GM12878 (cell line): Measurements from ENCODE around the gene TMEM253. TPM values are rescaled to one million over a fixed set of nuclear protein-coding genes. Genes with fewer than 3 reads are reported as not detected.

Experiments used
- ATAC-seq: fragments of 200-7000 bp; cut with Tn5 transposase; 3 replicates; pipeline ENCODE4 v1.9.1; 2020; ENCODE audit warnings: mild to moderate bottlenecking, moderate library complexity
- BruUV-seq: library from RNA; stranded (reverse); fragments of 400-500 nt; replicated peaks from 2 replicates; lab custom pipeline; 2021; lab: Mats Ljungman, UMichigan
- CTCF ChIA-PET: fragments of 300-600 bp; sonication (Branson Sonifier 250); formaldehyde crosslinking; extraction: SDS; loops from one replicate; lab custom pipeline; 2021; ENCODE audit warnings: inconsistent platforms; lab: Yijun Ruan, JAX
- POLR2A ChIA-PET: fragments of 350-600 bp; formaldehyde crosslinking; extraction: SDS; loops from one replicate; lab custom pipeline; 2021; ENCODE audit warnings: inconsistent platforms; lab: Charles Lee
- RAD21 ChIA-PET: fragments of 300-600 bp; sonication (Branson Sonifier 250); formaldehyde crosslinking; loops from one replicate; lab custom pipeline; 2023; ENCODE audit warnings: antibody characterized with exemption; ENCODE audit not compliant: unreplicated experiment; lab: Charles Lee
- SMC1A ChIA-PET: fragments of 300-600 bp; sonication (Branson Sonifier 250); formaldehyde crosslinking; loops from one replicate; lab custom pipeline; 2023; ENCODE audit not compliant: unreplicated experiment, uncharacterized antibody; lab: Charles Lee
- DNase-seq: peaks from one replicate; pipeline ENCODE4 v3.0.0-alpha.2; 2011; ENCODE audit warnings: low read depth, low spot score
- FAIRE-seq: peaks from 3 replicates; lab custom pipeline; 2011; peaks lifted over from hg19 to GRCh38; lab: Jason Lieb, UNC
- H2AFZ ChIP-seq: 2 replicates; pipeline ENCODE4 v1.6.0; 2011; ENCODE audit warnings: low read depth, low read length, control low read depth; ENCODE audit not compliant: control insufficient read depth
- H3K27ac ChIP-seq: 2 replicates; pipeline ENCODE4 v1.5.1; 2011; ENCODE audit warnings: control low read depth; ENCODE audit not compliant: control insufficient read depth, insufficient read depth
- H3K27me3 ChIP-seq, 2 experiments: replicated peaks in 1 of 2; 2 replicates each; pipeline versions ENCODE4 v1.6.0 to v1.6.1; 2011; ENCODE audit warnings: low read length in 1 of 2; ENCODE audit not compliant: control insufficient read depth in 2 of 2, insufficient read depth in 2 of 2
- H3K36me3 ChIP-seq, 2 experiments: 2 replicates each; pipeline ENCODE4 v1.5.1; 2011; ENCODE audit warnings: low read length in 1 of 2; ENCODE audit not compliant: control insufficient read depth in 2 of 2, insufficient read depth in 2 of 2
- H3K4me1 ChIP-seq: 2 replicates; pipeline ENCODE4 v1.6.1; 2011; ENCODE audit warnings: mild to moderate bottlenecking, low read length, moderate library complexity, mixed read lengths; ENCODE audit not compliant: control insufficient read depth, insufficient read depth
- H3K4me2 ChIP-seq: 2 replicates; pipeline ENCODE4 v1.6.0; 2011; ENCODE audit warnings: control low read depth; ENCODE audit not compliant: control insufficient read depth, insufficient read depth
- H3K4me3 ChIP-seq: fragments of 200-600 bp; sonication (generic); 2 replicates; pipeline ENCODE4 v1.5.1; 2016
- H3K79me2 ChIP-seq: 2 replicates; pipeline ENCODE4 v1.6.0; 2011; ENCODE audit warnings: low read length; ENCODE audit not compliant: control insufficient read depth, insufficient read depth
- H3K9ac ChIP-seq: 2 replicates; pipeline ENCODE4 v1.8.0; 2011; ENCODE audit warnings: low read length, control low read depth, mixed read lengths; ENCODE audit not compliant: control insufficient read depth, insufficient read depth
- H3K9me3 ChIP-seq: replicated peaks from 3 replicates; pipeline ENCODE4 v1.5.1; 2011; ENCODE audit warnings: mild to moderate bottlenecking, low read length; ENCODE audit not compliant: control insufficient read depth, insufficient read depth
- H4K20me1 ChIP-seq: 2 replicates; pipeline ENCODE4 v1.6.0; 2011; ENCODE audit not compliant: control insufficient read depth, insufficient read depth
- CHD1 ChIP-seq: IDR thresholded peaks from 2 replicates; pipeline ENCODE4 v1.6.1; 2012; ENCODE audit warnings: low read depth, low read length, improper control_type of control experiment
- CHD4 ChIP-seq: fragments of 200-600 bp; sonication (generic); IDR thresholded peaks from 2 replicates; pipeline ENCODE4 v1.6.1; 2016; ENCODE audit warnings: mild to moderate bottlenecking
- CREM ChIP-seq: IDR thresholded peaks from 2 replicates; pipeline ENCODE4 v1.6.1; 2014; ENCODE audit warnings: antibody characterized with exemption, low read depth
- CTCF ChIP-seq, 3 experiments: IDR thresholded peaks in 2 of 3; conservative IDR thresholded peaks in 1 of 3; 2 replicates each; pipeline ENCODE4 v1.5.1; 2011; ENCODE audit warnings: low read depth in 3 of 3, low read length in 3 of 3, mild to moderate bottlenecking in 3 of 3, control low read depth in 2 of 3, moderate library complexity in 2 of 3, inconsistent platforms in 1 of 3, mixed read lengths in 1 of 3; ENCODE audit not compliant: control insufficient read depth in 2 of 3, insufficient read depth in 1 of 3; ENCODE audit errors: extremely low read depth in 1 of 3
- DPF2 ChIP-seq: fragments of 450-650 bp; IDR thresholded peaks from 2 replicates; pipeline ENCODE4 v1.6.1; 2017; ENCODE audit warnings: mild to moderate bottlenecking
- EP300 ChIP-seq, 2 experiments: fragments of 150-350 bp in 1 of 2; IDR thresholded peaks; 2 replicates each; pipeline ENCODE4 v1.6.1; 2011 to 2012; ENCODE audit warnings: low read depth in 2 of 2, low read length in 2 of 2, borderline replicate concordance in 1 of 2, improper control_type of control experiment in 1 of 2, inconsistent platforms in 1 of 2; ENCODE audit not compliant: control insufficient read depth in 1 of 2
- HDGF ChIP-seq: fragments of 450-650 bp; IDR thresholded peaks from 2 replicates; pipeline ENCODE4 v1.6.1; 2016; ENCODE audit warnings: antibody characterized with exemption
- KLF5 ChIP-seq: fragments of 450-650 bp; IDR thresholded peaks from 2 replicates; pipeline ENCODE4 v1.6.1; 2014; ENCODE audit warnings: mild to moderate bottlenecking; ENCODE audit not compliant: partially characterized antibody
- NR2C1 ChIP-seq: fragments of 450-650 bp; IDR thresholded peaks from 2 replicates; pipeline ENCODE4 v1.6.1; 2017; ENCODE audit warnings: antibody characterized with exemption, mild to moderate bottlenecking, moderate library complexity
- RAD21 ChIP-seq: IDR thresholded peaks from 2 replicates; pipeline ENCODE4 v1.6.1; 2011; ENCODE audit warnings: mild to moderate bottlenecking, low read depth, low read length, moderate library complexity; ENCODE audit not compliant: insufficient read depth
- SMC3 ChIP-seq: IDR thresholded peaks from 2 replicates; pipeline ENCODE4 v1.6.1; 2011; ENCODE audit warnings: low read length, improper control_type of control experiment, borderline replicate concordance
- ZZZ3 ChIP-seq: IDR thresholded peaks from 2 replicates; pipeline ENCODE4 v1.6.1; 2011; ENCODE audit warnings: low read depth; ENCODE audit not compliant: control insufficient read depth, insufficient read length
- WGBS: methylation state at CpG from one replicate; pipeline ENCODE4 v1.1.6; 2016; ENCODE audit warnings: low lambda C conversion rate; ENCODE audit not compliant: insufficient replicate concordance, insufficient coverage; ENCODE audit errors: missing lambda C conversion rate; 5-methylcytosine and 5-hydroxymethylcytosine counted together
- in situ Hi-C: fragments of 300-500 bp; cut with MboI; formaldehyde crosslinking; loops from 9 replicates; pipeline ENCODE4 v1.14.3; 2018; ENCODE audit warnings: mixed read lengths
- intact Hi-C: fragments of 100-400 bp; cut with micrococcal nuclease; formaldehyde crosslinking; loops from one replicate; pipeline ENCODE4 v1.14.2; 2022; ENCODE audit not compliant: unreplicated experiment
- polyA plus RNA-seq, 11 experiments: library from polyadenylated mRNA; depleted of rRNA in 4 of 11; unstranded in 6 of 11; stranded (reverse) in 5 of 11; fragments of >200 nt; fragmentation: Nextera tagmentation in 4 of 11; fragmentation: Illumina TruSeq in 1 of 11; extraction: Ambion mirVana in 4 of 11; extraction: Trizol in 1 of 11; gene quantifications; 1 replicate in 1 of 11; 2 replicates in 10 of 11; pipeline versions ENCODE4 v1.2.1 to v1.2.3, GENCODE V29; 2011 to 2016; ENCODE audit warnings: inconsistent platforms in 2 of 11, missing spikeins in 2 of 11, low read depth in 1 of 11
- total RNA-seq, 4 experiments: library from RNA; depleted of rRNA in 3 of 4; stranded (reverse); fragments of >200 nt in 3 of 4; fragmentation: Illumina TruSeq in 1 of 4; extraction: Trizol in 1 of 4; gene quantifications; 2 replicates each; pipeline versions ENCODE4 v1.2.1 to v1.2.3, GENCODE V29; 2013 to 2021
- TF ChIP-seq, protein P1 (sequence below): IDR thresholded peaks from 2 replicates; pipeline ENCODE4 v1.6.1; 2012; ENCODE audit warnings: low read length, inconsistent platforms

TMEM253 gene
- total and polyA plus RNA-seq, 10 of the 15 experiments (the other 5 are each of a cell fraction or from before 2014, with no cell fraction given) = 0.11 to 0.48 TPM; not detected in 8

DNA sequence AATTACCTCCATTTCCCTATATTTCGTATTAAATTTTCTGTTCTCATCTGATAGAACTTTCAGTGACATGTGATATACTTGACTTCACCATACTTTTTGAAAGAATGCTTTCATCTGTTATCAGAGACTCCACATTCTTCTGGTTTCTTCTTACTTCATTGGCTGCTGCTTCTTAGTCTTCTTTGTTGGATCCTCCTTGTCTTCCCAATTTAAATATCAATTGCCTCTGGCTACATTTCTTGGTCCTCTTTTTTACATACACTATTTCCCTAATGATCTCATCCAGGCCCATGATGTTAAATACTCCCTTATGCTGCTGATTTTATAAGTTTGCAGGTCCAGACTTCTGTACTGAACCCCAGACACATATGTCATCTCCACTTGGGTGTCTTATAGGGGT, 33.0 kb downstream of the TMEM253 start:
- Histone ChIP-seq H3K9ac (no peak overlapping the region), H2AFZ (no peak overlapping the region), H3K27ac (no peak overlapping the region), H3K9me3 (no peaks in the 10 kb centered on the region), H4K20me1 (no peaks in the 10 kb centered on the region), H3K4me3 (no peak overlapping the region), H3K79me2 (no peaks in the 10 kb centered on the region), H3K4me2 (no peak overlapping the region), H3K27me3 (no peaks in the 10 kb centered on the region), H3K4me1 (no peaks in the 10 kb centered on the region), H3K36me3 (no peaks in the 10 kb centered on the region)
- DNase-seq = no peak
- 0% methylated on average over 1 of the region's 1 CpG for WGBS
- TF ChIP-seq ZZZ3 (no peak), HDGF (no peak), KLF5 (no peak), CHD1 (no peak), CREM (no peak), EP300 (IDR thresholded peaks at IDR 0.05; ENCODE audit: borderline replicate concordance in 1 of 2, control insufficient read depth in 1 of 2, low read depth in 2 of 2, low read length in 2 of 2) (no peak), NR2C1 (no peak), RAD21 (no peak), CHD4 (no peak)
- SMC1A ChIA-PET = interaction anchor here (0.7 kb wide), 1 partner anchor 90 kb away, joined by 3 read pairs; no protein-coding TSS in a partner anchor
- FAIRE-seq = no peak
- RAD21 ChIA-PET = no interaction called here
- CTCF ChIA-PET = no interaction called here
- ATAC-seq = no peak
- POLR2A ChIA-PET = no interaction called here
- in situ Hi-C loops = no loop called here
- BruUV-seq = no TSS peak
- intact Hi-C loops = no loop called here

DNA sequence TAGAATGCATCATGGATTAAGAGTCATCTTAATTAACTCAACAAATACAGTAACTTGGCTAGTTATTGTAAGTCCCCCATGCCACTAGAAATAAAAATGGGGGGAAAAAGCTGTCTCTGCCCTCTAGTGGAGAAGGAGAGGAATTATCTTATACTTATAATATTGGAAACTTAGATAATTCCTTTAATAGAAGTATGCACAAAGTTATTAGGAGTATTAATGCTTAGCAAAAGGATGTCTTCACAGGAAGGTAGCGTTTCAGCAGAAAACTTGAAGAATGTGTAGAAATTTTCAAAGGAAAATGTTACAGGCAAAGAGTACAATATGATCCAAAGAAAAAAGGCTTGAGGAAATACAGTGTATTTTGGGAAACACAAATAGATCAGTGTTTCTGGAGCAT, 35.2 kb downstream of the TMEM253 start:
- Histone ChIP-seq H3K36me3 (no peaks in the 10 kb centered on the region), H3K79me2 (no peaks in the 10 kb centered on the region), H2AFZ (no peak overlapping the region), H4K20me1 (no peaks in the 10 kb centered on the region), H3K9ac (no peak overlapping the region), H3K27ac (no peak overlapping the region), H3K9me3 (no peaks in the 10 kb centered on the region), H3K4me1 (no peaks in the 10 kb centered on the region), H3K27me3 (no peaks in the 10 kb centered on the region), H3K4me3 (no peak overlapping the region), H3K4me2 (no peak overlapping the region)
- ChIA-PET RAD21 (interaction anchor here (1.3 to 1.7 kb wide), 2 partner anchors 31 to 121 kb away, joined by 3 to 6 read pairs; no protein-coding TSS in a partner anchor), CTCF (interaction anchor here (0.6 to 3.0 kb wide), 15 partner anchors 13 to 508 kb away, joined by 3 to 19 read pairs (median 5); partner anchors contain the start of genes OR5AU1 and RPGRIP1), POLR2A (no interaction called here), SMC1A (interaction anchor here (1.0 to 1.8 kb wide), 4 partner anchors 14 to 122 kb away, joined by 3 to 7 read pairs (median 4); no protein-coding TSS in a partner anchor)
- peak; percentile 44; the same call in 1 of the 3 replicates for ATAC-seq
- peak; percentile 52; the same call in 1 of the 2 replicates for TF ChIP-seq SMC3
- peak; percentile 53 to 57 (median 55) for TF ChIP-seq CTCF (IDR thresholded peaks at IDR 0.05 in 2 of 3, conservative IDR thresholded peaks at IDR 0.05 in 1 of 3; ENCODE audit: control insufficient read depth in 2 of 3, extremely low read depth in 1 of 3, insufficient read depth in 1 of 3, low read depth in 3 of 3, low read length in 3 of 3)
- TF ChIP-seq, protein P1, sequence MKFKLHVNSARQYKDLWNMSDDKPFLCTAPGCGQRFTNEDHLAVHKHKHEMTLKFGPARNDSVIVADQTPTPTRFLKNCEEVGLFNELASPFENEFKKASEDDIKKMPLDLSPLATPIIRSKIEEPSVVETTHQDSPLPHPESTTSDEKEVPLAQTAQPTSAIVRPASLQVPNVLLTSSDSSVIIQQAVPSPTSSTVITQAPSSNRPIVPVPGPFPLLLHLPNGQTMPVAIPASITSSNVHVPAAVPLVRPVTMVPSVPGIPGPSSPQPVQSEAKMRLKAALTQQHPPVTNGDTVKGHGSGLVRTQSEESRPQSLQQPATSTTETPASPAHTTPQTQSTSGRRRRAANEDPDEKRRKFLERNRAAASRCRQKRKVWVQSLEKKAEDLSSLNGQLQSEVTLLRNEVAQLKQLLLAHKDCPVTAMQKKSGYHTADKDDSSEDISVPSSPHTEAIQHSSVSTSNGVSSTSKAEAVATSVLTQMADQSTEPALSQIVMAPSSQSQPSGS = no peak
- TF ChIP-seq RAD21 = peak; percentile 56
- TF ChIP-seq DPF2 = no peak
- intact Hi-C loops = no loop called here
- BruUV-seq = no TSS peak
- in situ Hi-C loops = no loop called here
- no peak for DNase-seq
- 0% methylated on average over 1 of the region's 1 CpG for WGBS
- FAIRE-seq = no peak
